ENCODE results near the gene CSN3. TPM values are rescaled to one million over a fixed set of nuclear protein-coding genes. Genes with fewer than 3 reads are reported as not detected.

The CSN3 gene
- total and polyA plus RNA-seq, 4 donors, result not detected

- Histone ChIP-seq H3K27ac (ENCODE audit: low read depth in 1 of 2, low read length in 1 of 2) (no peak within 1 kb of the TSS), H3K4me3 (no peak within 1 kb of the TSS), H3K4me1 (ENCODE audit: control insufficient read depth in 5 of 5, insufficient read depth in 5 of 5, low read length in 5 of 5) (no peaks in the 10 kb centered on the region), H3K36me3 (ENCODE audit: control insufficient read depth in 4 of 4, insufficient read depth in 4 of 4, low read length in 4 of 4) (no peaks in the 10 kb centered on the region), H3K9me3 (ENCODE audit: control insufficient read depth in 4 of 4, insufficient read depth in 3 of 4, low read length in 3 of 4) (no peaks in the 10 kb centered on the region), H3K9ac (ENCODE audit: insufficient read depth in 1 of 2, low read length in 2 of 2) (no peak within 1 kb of the TSS), H3K27me3 (ENCODE audit: control insufficient read depth in 3 of 3, insufficient read depth in 3 of 3, low read length in 2 of 3) (no peaks in the 10 kb centered on the region)
- no peak for DNase-seq
- no peak for TF ChIP-seq CTCF (IDR thresholded peaks at IDR 0.05; ENCODE audit: control extremely low read depth, extremely low read depth)
- WGBS, 2 donors, result 71 to 74% methylated on average over 2 of the region's 2 CpGs
- no peak for ATAC-seq (ENCODE audit: insufficient read depth, low FRiP score)
These were observed 16.6 kb upstream of the CSN3 start, which contains the start of gene FDCSP for GRCh38 chr4:70225824-70226223. FDCSP (plus strand) TSS chr4:70226124; CDS start chr4:70231195, 5,071 bp downstream.

- Histone ChIP-seq H3K4me1 (ENCODE audit: control insufficient read depth in 5 of 5, insufficient read depth in 5 of 5, low read length in 5 of 5) (peaks cover 0 to 29% (median 0%) of the 10 kb centered on the region in 5 donors), H3K9ac (ENCODE audit: insufficient read depth in 1 of 2, low read length in 2 of 2) (no peak overlapping the region), H3K4me3 (no peak overlapping the region), H3K36me3 (ENCODE audit: control insufficient read depth in 4 of 4, insufficient read depth in 4 of 4, low read length in 4 of 4) (no peaks in the 10 kb centered on the region), H3K27ac (ENCODE audit: low read depth in 1 of 2, low read length in 1 of 2) (no peak overlapping the region), H3K9me3 (ENCODE audit: control insufficient read depth in 4 of 4, insufficient read depth in 3 of 4, low read length in 3 of 4) (no peaks in the 10 kb centered on the region), H3K27me3 (ENCODE audit: control insufficient read depth in 3 of 3, insufficient read depth in 3 of 3, low read length in 2 of 3) (no peaks in the 10 kb centered on the region)
- no peak for ATAC-seq (ENCODE audit: insufficient read depth, low FRiP score)
- DNase-seq, result no peak
- TF ChIP-seq CTCF (IDR thresholded peaks at IDR 0.05; ENCODE audit: control extremely low read depth, extremely low read depth), result no peak
- WGBS, 2 donors, result 51 to 92% methylated on average over 1 of the region's 1 CpG
These were observed 6.3 kb upstream of the CSN3 start for GRCh38 chr4:70236125-70236524.

GRCh38 chr4:70239131-70239883 lies 3.1 kb upstream of the CSN3 start:
- H3K9ac ChIP-seq (ENCODE audit: insufficient read depth in 1 of 2, low read length in 2 of 2), result no peak overlapping the region
- no peak overlapping the region for H3K27ac ChIP-seq (ENCODE audit: low read depth in 1 of 2, low read length in 1 of 2)
- DNase-seq (peak; percentile 12 to 75 (median 65)), ATAC-seq (ENCODE audit: insufficient read depth, low FRiP score) (no peak)
- no peak for TF ChIP-seq CTCF (IDR thresholded peaks at IDR 0.05; ENCODE audit: control extremely low read depth, extremely low read depth)
- H3K9me3 ChIP-seq (ENCODE audit: control insufficient read depth in 4 of 4, insufficient read depth in 3 of 4, low read length in 3 of 4), result no peaks in the 10 kb centered on the region
- H3K4me3 ChIP-seq, result no peak overlapping the region
- no peaks in the 10 kb centered on the region for H3K27me3 ChIP-seq (ENCODE audit: control insufficient read depth in 3 of 3, insufficient read depth in 3 of 3, low read length in 2 of 3)
- WGBS, 2 donors, result 38 to 44% methylated on average over 3 of the region's 3 CpGs
- H3K36me3 ChIP-seq (ENCODE audit: control insufficient read depth in 4 of 4, insufficient read depth in 4 of 4, low read length in 4 of 4), result no peaks in the 10 kb centered on the region
- peaks cover 0 to 32% (median 0%) of the 10 kb centered on the region in 5 donors for H3K4me1 ChIP-seq (ENCODE audit: control insufficient read depth in 5 of 5, insufficient read depth in 5 of 5, low read length in 5 of 5)

Measured in lung (tissue), 12 donors.